Omental fat pad (tissue), 4 donors: ENCODE measurements around the gene MTOR. TPM values are rescaled to one million over a fixed set of nuclear protein-coding genes. Genes with fewer than 3 reads are reported as not detected.

ENCODE experiments used
- ATAC-seq: fragments of 150-250 bp; one replicate; pipeline ENCODE4 v1.9.1; 2016; ENCODE audit warnings: mild to moderate bottlenecking, moderate library complexity; ENCODE audit not compliant: low FRiP score
- DNase-seq: peaks from one replicate; pipeline ENCODE4 v3.0.0-alpha.2; 2019; ENCODE audit warnings: low spot score
- CTCF ChIP-seq, 3 donors: fragments of 450-650 bp; IDR thresholded peaks; one replicate each; pipeline ENCODE4 v1.5.1; 2016 to 2017; ENCODE audit warnings: antibody characterized with exemption in 3 of 3, mild to moderate bottlenecking in 3 of 3, moderate library complexity in 2 of 3
- small RNA-seq: library from RNA; depleted of rRNA; stranded (forward); fragments of <200 nt; gene quantifications from one replicate; pipeline ENCODE3, GENCODE V24; 2016
- total RNA-seq, 4 donors: library from RNA; depleted of rRNA; stranded (reverse); fragments of >200 nt; gene quantifications; one replicate each; pipeline ENCODE4 v1.1.0, GENCODE V29; 2016

Gene MTOR
- total RNA-seq, 4 donors from 2014 or later = 38.0 to 48.2 (median 43.6) TPM

GRCh38 chr1:11057477-11057876, 204.9 kb downstream of the MTOR start:
- no peak for TF ChIP-seq CTCF (IDR thresholded peaks at IDR 0.05)
- no peak for ATAC-seq
- no peak for DNase-seq

Small RNA genes within 50 kb of the gene (small RNA-seq; reads per million reads assigned to genes)
- gene RNU6-291P (not detected), gene RNU6-537P (not detected), gene RPL39P6 (not detected)

Other genes with a start within 250 kb of the MTOR start
- 100 to 1,000 TPM in 2 of 4 donors, 10 to 100 TPM in 2; 73.8 to 188 (median 124) TPM for gene TARDBP, start 249.9 kb downstream of the MTOR start, total RNA-seq
- under 1 TPM in 1 of 4 donors, not detected in 3; 0.19 TPM for gene MASP2, start 215.3 kb downstream of the MTOR start, total RNA-seq
- gene SRM, start 202.5 kb downstream of the MTOR start, total RNA-seq = 100 to 1,000 TPM in 1 of 4 donors, 10 to 100 TPM in 3; 37.5 to 143 (median 53.8) TPM
- 10 to 100 TPM; 39.7 to 65.4 (median 56.9) TPM for gene EXOSC10, start 162.7 kb downstream of the MTOR start, total RNA-seq
- 10 to 100 TPM; 11.0 to 38.7 (median 16.9) TPM for gene ANGPTL7, start 73.2 kb downstream of the MTOR start, total RNA-seq
- 10 to 100 TPM in 3 of 4 donors, 1 to 10 TPM in 1; 9.3 to 28.2 (median 12.2) TPM for gene UBIAD1, start 10.6 kb upstream of the MTOR start, total RNA-seq
- under 1 TPM in 1 of 4 donors, not detected in 3; 0.09 TPM for gene DISP3, start 216.6 kb upstream of the MTOR start, total RNA-seq